H9 (cell line): ENCODE results near the gene CAMKK1. TPM values are rescaled to one million over a fixed set of nuclear protein-coding genes. Genes with fewer than 3 reads are reported as not detected.

ENCODE experiments used
- DNase-seq: peaks from one replicate; pipeline ENCODE4 v3.0.0-alpha.2; 2017
- H2AFZ ChIP-seq: one replicate; pipeline ENCODE4 v1.6.1; 2013; ENCODE audit warnings: mild to moderate bottlenecking, low read length, control low read depth, moderate library complexity
- H2AK5ac ChIP-seq: 2 replicates; pipeline ENCODE4 v1.6.1; 2013; ENCODE audit warnings: low read length, control low read depth, mixed read lengths; ENCODE audit not compliant: insufficient read length
- H2BK120ac ChIP-seq: one replicate; pipeline ENCODE4 v1.6.1; 2013; ENCODE audit warnings: low read depth, mild to moderate bottlenecking, low read length, control low read depth, inconsistent platforms; ENCODE audit not compliant: poor library complexity, severe bottlenecking
- H2BK12ac ChIP-seq: 2 replicates; pipeline ENCODE4 v1.6.1; 2013; ENCODE audit warnings: low read length, control low read depth, mixed read lengths, low read depth; ENCODE audit not compliant: insufficient read length
- H2BK15ac ChIP-seq: 2 replicates; pipeline ENCODE4 v1.6.1; 2013; ENCODE audit warnings: low read depth, low read length, control low read depth
- H2BK20ac ChIP-seq: one replicate; pipeline ENCODE4 v1.6.1; 2013; ENCODE audit warnings: low read depth, mild to moderate bottlenecking, low read length, control low read depth, inconsistent platforms; ENCODE audit not compliant: poor library complexity, severe bottlenecking
- H2BK5ac ChIP-seq: 2 replicates; pipeline ENCODE4 v1.6.1; 2013; ENCODE audit warnings: low read length, control low read depth, mixed read lengths; ENCODE audit not compliant: insufficient read length
- H3K14ac ChIP-seq: 2 replicates; pipeline ENCODE4 v1.6.1; 2013; ENCODE audit warnings: low read length, control low read depth; ENCODE audit not compliant: insufficient read depth
- H3K18ac ChIP-seq: 2 replicates; pipeline ENCODE4 v1.6.1; 2013; ENCODE audit warnings: low read depth, mild to moderate bottlenecking, mixed read lengths, low read length, control low read depth; ENCODE audit not compliant: insufficient read length
- H3K23ac ChIP-seq: 2 replicates; pipeline ENCODE4 v1.6.1; 2013; ENCODE audit warnings: low read length, control low read depth, mixed read lengths, low read depth; ENCODE audit not compliant: insufficient read length
- H3K23me2 ChIP-seq: 2 replicates; pipeline ENCODE4 v1.6.1; 2013; ENCODE audit warnings: low read depth, mild to moderate bottlenecking, mixed read lengths, low read length, control low read depth; ENCODE audit not compliant: insufficient read length, poor library complexity, severe bottlenecking
- H3K27ac ChIP-seq: 2 replicates; pipeline ENCODE4 v1.5.1; 2013; ENCODE audit warnings: low read length, control low read depth, mixed read lengths, low read depth; ENCODE audit not compliant: insufficient read length
- H3K27me3 ChIP-seq: 2 replicates; pipeline ENCODE4 v1.6.1; 2013; ENCODE audit warnings: low read length, control low read depth, inconsistent platforms; ENCODE audit not compliant: insufficient read depth
- H3K4ac ChIP-seq: 2 replicates; pipeline ENCODE4 v1.6.1; 2013; ENCODE audit warnings: low read depth, mild to moderate bottlenecking, control low read depth, inconsistent platforms, low read length, moderate library complexity
- H3K4me1 ChIP-seq: 2 replicates; pipeline ENCODE4 v1.6.1; 2013; ENCODE audit warnings: low read length, control low read depth, inconsistent platforms; ENCODE audit not compliant: insufficient read depth
- H3K4me2 ChIP-seq: 2 replicates; pipeline ENCODE4 v1.6.1; 2013; ENCODE audit warnings: low read length, control low read depth, mixed read lengths; ENCODE audit not compliant: insufficient read length, insufficient read depth
- H3K56ac ChIP-seq: 2 replicates; pipeline ENCODE4 v1.6.1; 2013; ENCODE audit warnings: low read depth, mild to moderate bottlenecking, mixed read lengths, low read length, control low read depth; ENCODE audit not compliant: insufficient read length
- H3K79me1 ChIP-seq: 2 replicates; pipeline ENCODE4 v1.6.1; 2013; ENCODE audit warnings: low read depth, mild to moderate bottlenecking, moderate library complexity, low read length, control low read depth, inconsistent platforms; ENCODE audit not compliant: insufficient read depth, poor library complexity, severe bottlenecking
- H3K79me2 ChIP-seq: 2 replicates; pipeline ENCODE4 v1.6.1; 2013; ENCODE audit warnings: low read length, control low read depth, inconsistent platforms; ENCODE audit not compliant: insufficient read depth
- H3K9ac ChIP-seq: 2 replicates; pipeline ENCODE4 v1.6.1; 2013; ENCODE audit warnings: low read length, control low read depth, mixed read lengths; ENCODE audit not compliant: insufficient read length; ENCODE audit errors: extremely low read depth
- H3K9me3 ChIP-seq: one replicate; pipeline ENCODE4 v1.6.1; 2013; ENCODE audit warnings: low read depth, low read length, inconsistent platforms; ENCODE audit not compliant: control insufficient read depth
- H3T11ph ChIP-seq: one replicate; pipeline ENCODE4 v1.6.1; 2013; ENCODE audit warnings: mild to moderate bottlenecking, low read length, control low read depth, inconsistent platforms
- H4K20me1 ChIP-seq: one replicate; pipeline ENCODE4 v1.6.1; 2013; ENCODE audit not compliant: control insufficient read depth, insufficient read length, insufficient read depth
- H4K5ac ChIP-seq: 2 replicates; pipeline ENCODE4 v1.6.1; 2013; ENCODE audit warnings: low read depth, mild to moderate bottlenecking, mixed read lengths, low read length, control low read depth; ENCODE audit not compliant: insufficient read length
- H4K8ac ChIP-seq: replicated peaks from 2 replicates; pipeline ENCODE4 v1.6.1; 2013; ENCODE audit warnings: low read length, control low read depth, mixed read lengths, low read depth; ENCODE audit not compliant: insufficient read length
- H4K91ac ChIP-seq: 2 replicates; pipeline ENCODE4 v1.6.1; 2013; ENCODE audit warnings: low read depth, mild to moderate bottlenecking, moderate library complexity, mixed read lengths, low read length, control low read depth; ENCODE audit not compliant: insufficient read length
- H3K27ac Mint-ChIP-seq, 3 experiments: 2 replicates in 2 of 3; 3 replicates in 1 of 3; pipeline ENCODE4 v1.8.0; 2020 to 2021; ENCODE audit warnings: mixed read lengths in 3 of 3, mild to moderate bottlenecking in 1 of 3, moderate library complexity in 1 of 3
- H3K27me3 Mint-ChIP-seq: 2 replicates; pipeline ENCODE4 v1.8.0; 2021; ENCODE audit warnings: low read depth, mild to moderate bottlenecking, moderate library complexity, mixed read lengths
- H3K36me3 Mint-ChIP-seq, 3 experiments: 2 replicates in 2 of 3; 3 replicates in 1 of 3; pipeline ENCODE4 v1.8.0; 2020 to 2021; ENCODE audit warnings: low read depth in 3 of 3, mixed read lengths in 3 of 3; ENCODE audit not compliant: insufficient read depth in 1 of 3
- H3K4me1 Mint-ChIP-seq, 2 experiments: 2 replicates each; pipeline ENCODE4 v1.8.0; 2020; ENCODE audit warnings: mixed read lengths in 2 of 2
- H3K4me3 Mint-ChIP-seq, 2 experiments: 2 replicates in 1 of 2; 3 replicates in 1 of 2; pipeline ENCODE4 v1.8.0; 2020 to 2021; ENCODE audit warnings: mild to moderate bottlenecking in 2 of 2, mixed read lengths in 2 of 2, moderate library complexity in 1 of 2
- H3K9me3 Mint-ChIP-seq, 2 experiments: 2 replicates in 1 of 2; 3 replicates in 1 of 2; pipeline ENCODE4 v1.8.0; 2020; ENCODE audit warnings: mild to moderate bottlenecking in 2 of 2, mixed read lengths in 2 of 2, moderate library complexity in 1 of 2
- CTCF ChIP-seq: fragments of 200-600 bp; sonication (generic); conservative IDR thresholded peaks from 3 replicates; pipeline ENCODE4 v1.8.0; 2021; ENCODE audit warnings: antibody characterized with exemption, mild to moderate bottlenecking
- WGBS: extraction: QIAGEN DNeasy Blood & Tissue Kit; methylation state at CpG from one replicate; pipeline ENCODE4 v1.1.7; 2013; ENCODE audit warnings: missing lambda C conversion rate, low lambda C conversion rate, mixed read lengths; ENCODE audit not compliant: insufficient read length; ENCODE audit errors: extremely low coverage; 5-methylcytosine and 5-hydroxymethylcytosine counted together
- total RNA-seq: library from RNA; stranded (reverse); gene quantifications from 2 replicates; pipeline ENCODE4 v1.2.1, GENCODE V29; 2021

Gene CAMKK1
- total RNA-seq, 1 experiment from 2014 or later, result 6.7 TPM

- Histone ChIP-seq H3K79me2 (no peaks in the 10 kb centered on the region), H3T11ph (no peak overlapping the region), H4K20me1 (no peaks in the 10 kb centered on the region), H2BK120ac (no peak overlapping the region), H4K8ac (no peak overlapping the region), H2BK12ac (no peak overlapping the region), H3K56ac (no peak overlapping the region), H3K79me1 (no peaks in the 10 kb centered on the region), H2AFZ (no peak overlapping the region), H3K4ac (no peak overlapping the region), H2AK5ac (no peak overlapping the region), H3K23me2 (peaks cover 6% of the 10 kb centered on the region), H3K23ac (no peak overlapping the region), H4K91ac (no peak overlapping the region), H3K4me1 (peaks cover 2% of the 10 kb centered on the region; the same call in 1 of the 2 replicates), H2BK15ac (no peak overlapping the region), H3K14ac (no peak overlapping the region), H3K18ac (no peak overlapping the region), H3K27me3 (no peaks in the 10 kb centered on the region; the same call in 1 of the 2 replicates), H4K5ac (no peak overlapping the region), H3K9ac (no peak overlapping the region), H2BK20ac (no peak overlapping the region), H2BK5ac (no peak overlapping the region), H3K9me3 (no peaks in the 10 kb centered on the region), H3K27ac (no peak overlapping the region), H3K4me2 (no peak overlapping the region)
- WGBS, result no CpG with 5 or more reads among the region's 3 CpGs
- H3K4me3 Mint-ChIP-seq, result no peak overlapping the region
- no peak overlapping the region for H3K27ac Mint-ChIP-seq
- H3K9me3 Mint-ChIP-seq, result no peaks in the 10 kb centered on the region
- H3K36me3 Mint-ChIP-seq, result no peaks in the 10 kb centered on the region
- H3K4me1 Mint-ChIP-seq, result peaks cover 24 to 28% of the 10 kb centered on the region in 2 experiments
- H3K27me3 Mint-ChIP-seq, result peaks cover 12% of the 10 kb centered on the region
- no peak for DNase-seq
- no peak for TF ChIP-seq CTCF
Measured at GRCh38 chr17:3895354-3895753, 2.5 kb upstream of the CAMKK1 start.
